Measurements from ENCODE around the gene RPAIN.

GRCh38 chr17:5473906-5474305 is 53.9 kb downstream of the RPAIN start:
- TF ChIP-seq CTCF (IDR thresholded peaks at IDR 0.05; ENCODE audit: poor library complexity, severe bottlenecking), result no peak
- no peak for TF ChIP-seq POLR2AphosphoS5 (IDR thresholded peaks at IDR 0.05)
- TF ChIP-seq REST (IDR thresholded peaks at IDR 0.05; ENCODE audit: borderline replicate concordance), result no peak
- TF ChIP-seq EZH2 (IDR thresholded peaks at IDR 0.05; ENCODE audit: borderline replicate concordance, insufficient read depth, low read length, poor library complexity, severe bottlenecking), result no peak
- no peak for TF ChIP-seq EP300 (conservative IDR thresholded peaks at IDR 0.05; ENCODE audit: poor library complexity, severe bottlenecking)
- no peak for TF ChIP-seq TAF1 (IDR thresholded peaks at IDR 0.05; ENCODE audit: low read depth)
